Gastrocnemius medialis (tissue), 4 donors: Measurements from ENCODE around the gene SP110. TPM values are rescaled to one million over a fixed set of nuclear protein-coding genes. Genes with fewer than 3 reads are reported as not detected.

Experiments used
- ATAC-seq, 2 donors: fragments of 150-250 bp; one replicate each; pipeline ENCODE4 v1.9.1; 2016
- DNase-seq, 2 donors: peaks; one replicate each; pipeline ENCODE4 v3.0.0-alpha.2; 2019
- H3K27ac ChIP-seq, 4 donors: fragments of 200-600 bp; sonication (generic); 1 replicate in 1 of 4; 2 replicates in 3 of 4; pipeline ENCODE4 v1.5.1; 2016 to 2018; ENCODE audit warnings: mild to moderate bottlenecking in 2 of 4, moderate library complexity in 1 of 4
- H3K27me3 ChIP-seq, 3 donors: fragments of 200-600 bp; sonication (generic) in 2 of 3; 1 replicate in 1 of 3; 2 replicates in 2 of 3; pipeline versions ENCODE4 v1.5.1 to v1.6.0; 2016 to 2019; ENCODE audit warnings: mild to moderate bottlenecking in 1 of 3, moderate library complexity in 1 of 3
- H3K36me3 ChIP-seq, 2 donors: fragments of 200-600 bp; sonication (generic) in 1 of 2; one replicate each; pipeline ENCODE4 v1.5.1; 2017 to 2018
- H3K4me1 ChIP-seq, 2 donors: fragments of 200-600 bp; sonication (generic) in 1 of 2; one replicate each; pipeline ENCODE4 v1.5.1; 2016 to 2017; ENCODE audit warnings: mild to moderate bottlenecking in 2 of 2
- H3K4me3 ChIP-seq, 4 donors: fragments of 200-600 bp; sonication (generic) in 3 of 4; 1 replicate in 1 of 4; 2 replicates in 3 of 4; pipeline ENCODE4 v1.5.1; 2016 to 2019; ENCODE audit warnings: mild to moderate bottlenecking in 2 of 4
- H3K9me3 ChIP-seq, 3 donors: fragments of 200-600 bp; sonication (generic) in 2 of 3; 1 replicate in 1 of 3; 2 replicates in 2 of 3; pipeline ENCODE4 v1.5.1; 2016 to 2019
- CTCF ChIP-seq, 5 experiments: fragments of 450-650 bp in 3 of 5; fragments of 200-600 bp in 2 of 5; sonication (generic) in 2 of 5; IDR thresholded peaks in 4 of 5; conservative IDR thresholded peaks in 1 of 5; 1 replicate in 4 of 5; 2 replicates in 1 of 5; pipeline ENCODE4 v1.5.1; 2016 to 2019; ENCODE audit warnings: antibody characterized with exemption in 5 of 5, mild to moderate bottlenecking in 3 of 5, moderate library complexity in 3 of 5
- POLR2A ChIP-seq, 2 donors: fragments of 450-650 bp; IDR thresholded peaks; one replicate each; pipeline ENCODE4 v1.6.1; 2017; ENCODE audit warnings: antibody characterized with exemption in 2 of 2, mild to moderate bottlenecking in 2 of 2, moderate library complexity in 2 of 2
- in situ Hi-C, 4 donors: fragments of 200-750 bp; cut with MboI; loops; one replicate each; pipeline versions ENCODE4 v1.15.0 to v1.8.0; 2017; ENCODE audit warnings: low sequenced_read_pairs in 4 of 4
- intact Hi-C: fragments of 100-400 bp; cut with DNase I; formaldehyde crosslinking; loops from one replicate; pipeline ENCODE4 v1.15.1; 2023; ENCODE audit warnings: low total_unique reads
- total RNA-seq, 4 donors: library from RNA; depleted of rRNA; stranded (reverse); fragments of >200 nt; gene quantifications; one replicate each; pipeline versions ENCODE4 v1.1.0 to v1.2.3, GENCODE V29; 2016

Gene SP110
- total RNA-seq, 4 donors from 2014 or later = 3.0 to 7.0 (median 6.5) TPM

GRCh38 chr2:230144355-230144754 is 75.4 kb downstream of the SP110 start:
- no peak for ATAC-seq
- intact Hi-C loops = no loop called here
- TF ChIP-seq POLR2A (IDR thresholded peaks at IDR 0.05) (no peak), CTCF (IDR thresholded peaks at IDR 0.05 in 4 of 5, conservative IDR thresholded peaks at IDR 0.05 in 1 of 5) (no peak)
- H3K4me1 ChIP-seq = no peaks in the 10 kb centered on the region
- no peak overlapping the region for H3K4me3 ChIP-seq
- no peak overlapping the region for H3K27ac ChIP-seq
- in situ Hi-C loops = no loop called here
- H3K9me3 ChIP-seq = no peaks in the 10 kb centered on the region
- H3K36me3 ChIP-seq = no peaks in the 10 kb centered on the region
- no peak for DNase-seq
- no peaks in the 10 kb centered on the region for H3K27me3 ChIP-seq

DNA sequence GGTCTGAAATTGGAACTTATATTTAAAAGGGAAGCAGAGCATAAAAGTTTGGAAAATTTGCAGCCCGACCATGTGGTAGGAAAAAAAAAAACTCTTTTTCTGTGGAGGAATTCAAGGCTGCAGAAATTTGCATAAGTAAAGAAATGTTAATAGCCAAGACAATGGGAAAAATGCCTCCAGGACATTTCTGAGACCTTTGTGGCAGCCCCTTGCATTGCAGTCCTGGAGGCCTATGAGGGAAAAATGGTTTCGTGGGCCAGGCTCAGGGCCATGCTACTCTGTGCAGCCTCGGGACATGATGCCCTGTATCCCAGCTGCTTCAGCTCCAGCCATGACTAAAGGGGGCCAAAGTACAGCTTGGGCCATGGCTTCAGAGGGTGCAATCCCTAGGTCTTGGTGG is 79.1 kb downstream of the SP110 start:
- ATAC-seq (no peak), DNase-seq (no peak)
- Histone ChIP-seq H3K4me1 (no peaks in the 10 kb centered on the region), H3K27me3 (no peaks in the 10 kb centered on the region), H3K9me3 (no peaks in the 10 kb centered on the region), H3K36me3 (no peaks in the 10 kb centered on the region), H3K4me3 (no peak overlapping the region), H3K27ac (no peak overlapping the region)
- TF ChIP-seq POLR2A (IDR thresholded peaks at IDR 0.05) (no peak), CTCF (IDR thresholded peaks at IDR 0.05 in 4 of 5, conservative IDR thresholded peaks at IDR 0.05 in 1 of 5) (no peak)
- in situ Hi-C loops (no loop called here), intact Hi-C loops (no loop called here)

- Histone ChIP-seq H3K9me3 (no peaks in the 10 kb centered on the region), H3K4me1 (peaks cover 4 to 6% of the 10 kb centered on the region in 2 donors), H3K27me3 (no peaks in the 10 kb centered on the region), H3K27ac (no peak overlapping the region), H3K4me3 (no peak overlapping the region), H3K36me3 (no peaks in the 10 kb centered on the region)
- DNase-seq (no peak), ATAC-seq (no peak)
- TF ChIP-seq CTCF (IDR thresholded peaks at IDR 0.05 in 4 of 5, conservative IDR thresholded peaks at IDR 0.05 in 1 of 5) (no peak), POLR2A (IDR thresholded peaks at IDR 0.05) (no peak)
- in situ Hi-C loops (no loop called here), intact Hi-C loops (no loop called here)
These were observed 81.8 kb downstream of the SP110 start for GRCh38 chr2:230137902-230138539.

DNA sequence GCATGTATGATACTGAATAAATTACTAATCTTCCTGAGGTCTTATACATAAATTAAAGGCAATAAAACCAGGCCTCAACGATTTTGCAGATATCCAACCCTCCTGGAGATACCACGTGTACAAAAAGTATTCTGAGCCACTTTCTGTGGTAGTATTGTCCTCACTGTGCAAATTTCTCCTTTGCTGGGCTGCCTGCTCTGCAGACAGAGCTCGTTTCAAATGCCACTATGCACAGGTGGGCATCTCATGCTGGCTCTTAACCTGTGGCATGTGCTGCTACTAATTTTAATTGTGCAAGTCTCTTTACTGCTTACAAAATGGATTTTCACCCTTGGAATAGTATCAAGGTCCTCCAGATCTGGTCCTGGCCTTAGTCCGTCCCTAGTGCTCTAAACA is 84.7 kb downstream of the SP110 start:
- no peak for ATAC-seq
- Histone ChIP-seq H3K4me3 (no peak overlapping the region), H3K27me3 (no peaks in the 10 kb centered on the region), H3K27ac (peak overlapping the region in 3 of 4 donors; percentile 37 to 59 (median 50)), H3K36me3 (no peaks in the 10 kb centered on the region), H3K4me1 (peaks cover 6 to 13% of the 10 kb centered on the region in 2 donors), H3K9me3 (no peaks in the 10 kb centered on the region)
- TF ChIP-seq POLR2A (IDR thresholded peaks at IDR 0.05) (no peak), CTCF (IDR thresholded peaks at IDR 0.05 in 4 of 5, conservative IDR thresholded peaks at IDR 0.05 in 1 of 5) (no peak)
- in situ Hi-C loops = no loop called here
- DNase-seq = no peak
- intact Hi-C loops = no loop called here
